WTC11 (cell line): ENCODE measurements around the gene CAMK2D. TPM values are rescaled to one million over a fixed set of nuclear protein-coding genes. Genes with fewer than 3 reads are reported as not detected.

Experiments used
- ATAC-seq: fragments of 200-7000 bp; cut with Tn5 transposase; 2 replicates; pipeline ENCODE4 v1.10.0; 2021; ENCODE audit warnings: mild to moderate bottlenecking, moderate library complexity
- CTCF ChIA-PET: fragments of 300-600 bp; sonication (Branson Sonifier 250); formaldehyde crosslinking; loops from one replicate; lab custom pipeline; 2021; ENCODE audit warnings: antibody characterized with exemption; lab: Charles Lee
- POLR2A ChIA-PET: fragments of 350-600 bp; sonication (Branson Sonifier 250); formaldehyde crosslinking; loops from one replicate; lab custom pipeline; 2021; ENCODE audit warnings: antibody characterized with exemption; lab: Charles Lee
- DNase-seq: peaks from one replicate; pipeline ENCODE4 v3.0.0; 2021; ENCODE audit warnings: low spot score
- H3K27ac Mint-ChIP-seq: 2 replicates; pipeline ENCODE4 v1.8.0; 2021; ENCODE audit warnings: mixed read lengths
- H3K27me3 Mint-ChIP-seq: 2 replicates; pipeline ENCODE4 v1.8.0; 2021; ENCODE audit warnings: low read depth, mild to moderate bottlenecking, moderate library complexity, mixed read lengths
- H3K36me3 Mint-ChIP-seq: 2 replicates; pipeline ENCODE4 v1.8.0; 2021; ENCODE audit warnings: mixed read lengths
- H3K4me1 Mint-ChIP-seq: 2 replicates; pipeline ENCODE4 v1.8.0; 2022; ENCODE audit warnings: mixed read lengths
- H3K4me3 Mint-ChIP-seq: 2 replicates; pipeline ENCODE4 v1.8.0; 2021; ENCODE audit warnings: mild to moderate bottlenecking, moderate library complexity, mixed read lengths
- H3K9me3 Mint-ChIP-seq: 2 replicates; pipeline ENCODE4 v1.8.0; 2021; ENCODE audit warnings: mixed read lengths
- ATF2 ChIP-seq: sonication (generic); formaldehyde crosslinking; IDR thresholded peaks from 2 replicates; pipeline ENCODE4 v1.8.1; 2022; ENCODE audit warnings: low read depth, missing genetic modification reagents, borderline replicate concordance
- ATF3 ChIP-seq: sonication (generic); formaldehyde crosslinking; conservative IDR thresholded peaks from 2 replicates; pipeline ENCODE4 v1.8.1; 2022; ENCODE audit warnings: mild to moderate bottlenecking, missing genetic modification reagents
- ATF6 ChIP-seq: sonication (generic); formaldehyde crosslinking; IDR thresholded peaks from 2 replicates; pipeline ENCODE4 v1.8.1; 2023; ENCODE audit warnings: mild to moderate bottlenecking, missing genetic modification reagents
- ELF4 ChIP-seq: sonication (generic); formaldehyde crosslinking; IDR thresholded peaks from 2 replicates; pipeline ENCODE4 v1.8.1; 2022; ENCODE audit warnings: low read depth, mild to moderate bottlenecking, moderate library complexity, missing genetic modification reagents
- GRHL2 ChIP-seq: fragments of 250-450 bp; sonication (Bioruptor Pico); IDR thresholded peaks from 2 replicates; pipeline ENCODE4 v1.8.0; 2022; ENCODE audit warnings: mild to moderate bottlenecking, moderate library complexity; ENCODE audit not compliant: insufficient replicate concordance, severe bottlenecking
- GTF2I ChIP-seq: fragments of 250-450 bp; sonication (Bioruptor Pico); conservative IDR thresholded peaks from 2 replicates; pipeline ENCODE4 v1.4.0; 2021; ENCODE audit warnings: mild to moderate bottlenecking
- HMGA2 ChIP-seq: fragments of 250-450 bp; sonication (Bioruptor Pico); IDR thresholded peaks from 2 replicates; pipeline ENCODE4 v1.4.0; 2021; ENCODE audit warnings: mild to moderate bottlenecking, moderate library complexity
- JAZF1 ChIP-seq: fragments of 250-450 bp; sonication (Bioruptor Pico); IDR thresholded peaks from 2 replicates; pipeline ENCODE4 v1.9.0; 2021; ENCODE audit warnings: moderate library complexity, mild to moderate bottlenecking, inconsistent platforms
- MXD4 ChIP-seq: fragments of 250-450 bp; sonication (Bioruptor Pico); IDR thresholded peaks from 2 replicates; pipeline ENCODE4 v1.8.0; 2021; ENCODE audit warnings: mild to moderate bottlenecking, moderate library complexity, borderline replicate concordance
- MYBL2 ChIP-seq: sonication (generic); formaldehyde crosslinking; IDR thresholded peaks from 2 replicates; pipeline ENCODE4 v1.8.1; 2023; ENCODE audit warnings: mild to moderate bottlenecking, moderate library complexity, missing genetic modification reagents
- NFATC4 ChIP-seq: fragments of 250-450 bp; sonication (Bioruptor Pico); IDR thresholded peaks from 2 replicates; pipeline ENCODE4 v1.9.0; 2021; ENCODE audit warnings: mild to moderate bottlenecking
- NR2C2 ChIP-seq: sonication (generic); formaldehyde crosslinking; IDR thresholded peaks from 2 replicates; pipeline ENCODE4 v1.8.0; 2022; ENCODE audit warnings: mild to moderate bottlenecking, missing genetic modification reagents
- NR3C1 ChIP-seq: sonication (generic); formaldehyde crosslinking; conservative IDR thresholded peaks from 2 replicates; pipeline ENCODE4 v1.8.1; 2023; ENCODE audit warnings: low read depth, mild to moderate bottlenecking, missing genetic modification reagents
- RELA ChIP-seq: sonication (generic); formaldehyde crosslinking; IDR thresholded peaks from 2 replicates; pipeline ENCODE4 v1.8.1; 2022; ENCODE audit warnings: missing genetic modification reagents, mild to moderate bottlenecking, borderline replicate concordance
- SMAD3 ChIP-seq: sonication (generic); formaldehyde crosslinking; IDR thresholded peaks from 2 replicates; pipeline ENCODE4 v1.8.0; 2022; ENCODE audit warnings: missing genetic modification reagents, mild to moderate bottlenecking, borderline replicate concordance
- SOX15 ChIP-seq: fragments of 250-450 bp; sonication (Bioruptor Pico); IDR thresholded peaks from 2 replicates; pipeline ENCODE4 v1.9.0; 2021; ENCODE audit warnings: mild to moderate bottlenecking
- USF2 ChIP-seq: sonication (generic); formaldehyde crosslinking; IDR thresholded peaks from 2 replicates; pipeline ENCODE4 v1.8.1; 2023; ENCODE audit warnings: mild to moderate bottlenecking, missing genetic modification reagents, moderate library complexity
- ZNF396 ChIP-seq: fragments of 250-450 bp; sonication (Bioruptor Pico); IDR thresholded peaks from 2 replicates; pipeline ENCODE4 v1.8.0; 2021; ENCODE audit warnings: mild to moderate bottlenecking, moderate library complexity, borderline replicate concordance
- ZNF423 ChIP-seq: fragments of 250-450 bp; sonication (Bioruptor Pico); IDR thresholded peaks from 2 replicates; pipeline ENCODE4 v2.1.2; 2022; ENCODE audit warnings: mild to moderate bottlenecking, moderate library complexity
- total RNA-seq: library from RNA; stranded (reverse); gene quantifications from 3 replicates; pipeline ENCODE4 v1.2.3, GENCODE V29; 2021

The CAMK2D gene
- total RNA-seq, 1 experiment from 2014 or later = 16.5 TPM

GRCh38 chr4:113594231-113594556 is 167.3 kb downstream of the CAMK2D start (continued):
- TF ChIP-seq USF2 (CRISPR knock-in tag) (no peak), RELA (CRISPR knock-in tag) (no peak), GRHL2 (CRISPR knock-in tag) (no peak), NR2C2 (no peak), MYBL2 (CRISPR knock-in tag) (no peak)

GRCh38 chr4:113593400-113594230 is 167.9 kb downstream of the CAMK2D start:
- H3K36me3 Mint-ChIP-seq = no peaks in the 10 kb centered on the region
- TF ChIP-seq SMAD3 (CRISPR knock-in tag) = no peak
- TF ChIP-seq NFATC4 = no peak
- no peak for TF ChIP-seq MXD4
- no peak for TF ChIP-seq ELF4
- TF ChIP-seq, all 79 proteins: peak for 0
- DNase-seq = no peak
- H3K4me3 Mint-ChIP-seq = no peak overlapping the region
- no peak overlapping the region for H3K27ac Mint-ChIP-seq
- peaks cover 3% of the 10 kb centered on the region for H3K4me1 Mint-ChIP-seq
- ChIA-PET CTCF (no interaction called here), POLR2A (no interaction called here)
- H3K9me3 Mint-ChIP-seq = no peaks in the 10 kb centered on the region
- no peak for ATAC-seq
- no peaks in the 10 kb centered on the region for H3K27me3 Mint-ChIP-seq

- DNase-seq (no peak), ATAC-seq (no peak)
- TF ChIP-seq ATF6 (CRISPR knock-in tag) (no peak), HMGA2 (CRISPR knock-in tag) (no peak)
- H3K27ac Mint-ChIP-seq = no peak overlapping the region
- ChIA-PET CTCF (interaction anchor here (1.3 to 1.6 kb wide), 2 partner anchors 17 to 44 kb away, joined by 3 to 6 read pairs; no protein-coding TSS in a partner anchor), POLR2A (no interaction called here)
- no peaks in the 10 kb centered on the region for H3K9me3 Mint-ChIP-seq
- no peaks in the 10 kb centered on the region for H3K27me3 Mint-ChIP-seq
- H3K4me3 Mint-ChIP-seq = no peak overlapping the region
- peaks cover 5% of the 10 kb centered on the region for H3K4me1 Mint-ChIP-seq
- no peaks in the 10 kb centered on the region for H3K36me3 Mint-ChIP-seq
Measured at GRCh38 chr4:113591982-113592381, 169.6 kb downstream of the CAMK2D start.

- peaks cover 21% of the 10 kb centered on the region for H3K4me1 Mint-ChIP-seq
- H3K27me3 Mint-ChIP-seq = no peaks in the 10 kb centered on the region
- H3K4me3 Mint-ChIP-seq = no peak overlapping the region
- no peak; the same call in 1 of the 2 replicates for ATAC-seq
- H3K9me3 Mint-ChIP-seq = no peaks in the 10 kb centered on the region
- no peak for DNase-seq
- POLR2A ChIA-PET = no interaction called here
- CTCF ChIA-PET = no interaction called here
- TF ChIP-seq JAZF1 (CRISPR knock-in tag) (no peak), SMAD3 (CRISPR knock-in tag) (no peak), ATF2 (CRISPR knock-in tag) (no peak), NR3C1 (CRISPR knock-in tag) (no peak), ZNF396 (no peak), MXD4 (no peak), NR2C2 (no peak), GTF2I (CRISPR knock-in tag) (no peak), ZNF423 (CRISPR knock-in tag) (no peak), ATF3 (no peak), SOX15 (CRISPR knock-in tag) (no peak)
- H3K27ac Mint-ChIP-seq = no peak overlapping the region
- no peaks in the 10 kb centered on the region for H3K36me3 Mint-ChIP-seq
Measured at GRCh38 chr4:113588895-113589668, 172.5 kb downstream of the CAMK2D start.
